ENCODE data around the gene MTMR1. TPM values are rescaled to one million over a fixed set of nuclear protein-coding genes. Genes with fewer than 3 reads are reported as not detected.

The MTMR1 gene
- total RNA-seq, 1 experiment from 2014 or later = 36.1 TPM

DNA sequence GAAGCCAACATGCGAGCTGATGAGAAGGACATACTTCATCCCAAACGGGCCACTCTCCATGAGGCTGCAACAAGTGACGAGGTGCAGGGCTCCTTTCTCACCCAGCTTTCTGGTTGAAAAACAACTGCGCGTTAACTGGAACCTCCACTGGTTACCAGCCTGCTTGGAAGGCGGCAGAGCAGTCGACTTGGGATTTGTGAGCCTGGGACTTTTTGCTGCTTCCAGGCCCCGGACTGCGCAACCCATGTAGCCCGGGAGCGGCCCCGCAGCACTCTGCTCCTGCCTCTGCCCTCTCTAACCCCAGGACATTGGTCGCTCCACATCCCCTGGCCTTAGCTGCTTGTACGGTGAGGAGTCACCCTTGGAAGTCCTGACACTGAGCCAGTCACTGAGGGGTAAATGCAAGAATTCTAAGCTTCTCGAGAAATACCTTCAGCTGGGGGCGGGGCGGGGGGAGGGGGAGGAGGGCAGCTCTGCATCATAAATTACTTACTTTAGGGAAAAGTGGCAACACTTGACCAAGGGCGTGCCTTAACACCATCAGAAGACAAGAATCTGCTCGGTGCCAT lies 72.7 kb downstream of the MTMR1 start:
- Histone ChIP-seq H3K4me1 (ENCODE audit: control insufficient read depth, insufficient read depth, low read length) (no peaks in the 10 kb centered on the region), H3K27me3 (ENCODE audit: control insufficient read depth, insufficient read depth, low read length) (no peaks in the 10 kb centered on the region), H3K9me3 (ENCODE audit: control insufficient read depth, insufficient read depth, low read depth, low read length) (no peaks in the 10 kb centered on the region), H3K27ac (ENCODE audit: low read length) (no peak overlapping the region), H3K4me3 (ENCODE audit: low read depth in 2 of 2, low read length in 2 of 2) (no peak overlapping the region), H3K36me3 (ENCODE audit: control insufficient read depth, insufficient read depth, low read length) (no peaks in the 10 kb centered on the region; the same call in 1 of the 2 replicates)
- in situ Hi-C loops (cut with HindIII; ENCODE audit: low pct_unique_long_range_greater_than_20kb, low sequenced_read_pairs) (no loop called here), intact Hi-C loops (cut with micrococcal nuclease; ENCODE audit: unreplicated experiment) (no loop called here)
- ChIA-PET POLR2A (no interaction called here), CTCF (no interaction called here)
- BruUV-seq (replicated peaks) = no TSS peak
- DNase-seq (ENCODE audit: low read depth, low spot score) (no peak), ATAC-seq (no peak)
- TF ChIP-seq, protein P1, sequence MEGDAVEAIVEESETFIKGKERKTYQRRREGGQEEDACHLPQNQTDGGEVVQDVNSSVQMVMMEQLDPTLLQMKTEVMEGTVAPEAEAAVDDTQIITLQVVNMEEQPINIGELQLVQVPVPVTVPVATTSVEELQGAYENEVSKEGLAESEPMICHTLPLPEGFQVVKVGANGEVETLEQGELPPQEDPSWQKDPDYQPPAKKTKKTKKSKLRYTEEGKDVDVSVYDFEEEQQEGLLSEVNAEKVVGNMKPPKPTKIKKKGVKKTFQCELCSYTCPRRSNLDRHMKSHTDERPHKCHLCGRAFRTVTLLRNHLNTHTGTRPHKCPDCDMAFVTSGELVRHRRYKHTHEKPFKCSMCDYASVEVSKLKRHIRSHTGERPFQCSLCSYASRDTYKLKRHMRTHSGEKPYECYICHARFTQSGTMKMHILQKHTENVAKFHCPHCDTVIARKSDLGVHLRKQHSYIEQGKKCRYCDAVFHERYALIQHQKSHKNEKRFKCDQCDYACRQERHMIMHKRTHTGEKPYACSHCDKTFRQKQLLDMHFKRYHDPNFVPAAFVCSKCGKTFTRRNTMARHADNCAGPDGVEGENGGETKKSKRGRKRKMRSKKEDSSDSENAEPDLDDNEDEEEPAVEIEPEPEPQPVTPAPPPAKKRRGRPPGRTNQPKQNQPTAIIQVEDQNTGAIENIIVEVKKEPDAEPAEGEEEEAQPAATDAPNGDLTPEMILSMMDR (IDR thresholded peaks at IDR 0.05) = no peak
- TF ChIP-seq TCF7L2 (IDR thresholded peaks at IDR 0.05; ENCODE audit: low read depth, low read length) (no peak), POLR2AphosphoS5 (IDR thresholded peaks at IDR 0.05; ENCODE audit: low read depth, low read length) (no peak), SIN3A (IDR thresholded peaks at IDR 0.05; ENCODE audit: borderline replicate concordance, insufficient read depth, low read depth, low read length) (no peak)
- TF ChIP-seq, protein P2, sequence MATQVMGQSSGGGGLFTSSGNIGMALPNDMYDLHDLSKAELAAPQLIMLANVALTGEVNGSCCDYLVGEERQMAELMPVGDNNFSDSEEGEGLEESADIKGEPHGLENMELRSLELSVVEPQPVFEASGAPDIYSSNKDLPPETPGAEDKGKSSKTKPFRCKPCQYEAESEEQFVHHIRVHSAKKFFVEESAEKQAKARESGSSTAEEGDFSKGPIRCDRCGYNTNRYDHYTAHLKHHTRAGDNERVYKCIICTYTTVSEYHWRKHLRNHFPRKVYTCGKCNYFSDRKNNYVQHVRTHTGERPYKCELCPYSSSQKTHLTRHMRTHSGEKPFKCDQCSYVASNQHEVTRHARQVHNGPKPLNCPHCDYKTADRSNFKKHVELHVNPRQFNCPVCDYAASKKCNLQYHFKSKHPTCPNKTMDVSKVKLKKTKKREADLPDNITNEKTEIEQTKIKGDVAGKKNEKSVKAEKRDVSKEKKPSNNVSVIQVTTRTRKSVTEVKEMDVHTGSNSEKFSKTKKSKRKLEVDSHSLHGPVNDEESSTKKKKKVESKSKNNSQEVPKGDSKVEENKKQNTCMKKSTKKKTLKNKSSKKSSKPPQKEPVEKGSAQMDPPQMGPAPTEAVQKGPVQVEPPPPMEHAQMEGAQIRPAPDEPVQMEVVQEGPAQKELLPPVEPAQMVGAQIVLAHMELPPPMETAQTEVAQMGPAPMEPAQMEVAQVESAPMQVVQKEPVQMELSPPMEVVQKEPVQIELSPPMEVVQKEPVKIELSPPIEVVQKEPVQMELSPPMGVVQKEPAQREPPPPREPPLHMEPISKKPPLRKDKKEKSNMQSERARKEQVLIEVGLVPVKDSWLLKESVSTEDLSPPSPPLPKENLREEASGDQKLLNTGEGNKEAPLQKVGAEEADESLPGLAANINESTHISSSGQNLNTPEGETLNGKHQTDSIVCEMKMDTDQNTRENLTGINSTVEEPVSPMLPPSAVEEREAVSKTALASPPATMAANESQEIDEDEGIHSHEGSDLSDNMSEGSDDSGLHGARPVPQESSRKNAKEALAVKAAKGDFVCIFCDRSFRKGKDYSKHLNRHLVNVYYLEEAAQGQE (IDR thresholded peaks at IDR 0.05; ENCODE audit: insufficient read depth in 1 of 2, low read depth in 2 of 2, low read length in 1 of 2) = no peak

DNA sequence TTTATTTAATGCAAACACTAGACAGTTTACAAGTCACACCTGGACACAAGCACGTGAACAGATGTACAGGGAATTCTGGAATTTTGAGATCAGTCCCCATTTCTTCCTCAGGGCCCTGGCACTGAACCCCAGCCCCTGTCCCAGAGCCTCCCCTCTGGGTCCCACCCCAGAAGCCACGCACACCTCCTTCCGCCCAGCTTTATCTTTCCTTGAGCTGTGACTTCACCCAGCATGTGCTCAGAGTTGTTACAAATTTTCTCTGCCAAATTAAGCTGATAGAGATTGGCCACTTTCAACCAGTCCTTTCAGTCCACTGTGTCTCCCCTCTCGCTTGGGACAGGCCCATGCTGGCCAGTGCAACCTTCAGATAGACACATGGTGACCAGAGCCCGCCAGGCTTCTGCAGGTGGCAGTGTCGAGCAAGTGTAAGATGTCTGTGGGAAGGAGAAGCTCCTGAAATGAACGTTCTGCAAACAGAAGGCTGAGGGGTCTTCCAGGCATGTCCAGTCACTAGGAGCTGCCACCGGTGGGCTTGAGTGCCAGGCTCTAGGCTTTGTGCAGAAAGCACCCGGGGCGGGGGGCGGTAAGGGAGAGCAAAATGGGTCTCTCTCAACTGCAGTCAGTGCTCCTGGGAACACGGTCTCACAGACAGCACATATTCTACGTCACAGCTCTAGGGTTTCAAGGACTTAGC lies 73.3 kb downstream of the MTMR1 start:
- H3K4me3 ChIP-seq (ENCODE audit: low read depth in 2 of 2, low read length in 2 of 2) = no peak overlapping the region
- POLR2A ChIA-PET = no interaction called here
- no peaks in the 10 kb centered on the region; the same call in 1 of the 2 replicates for H3K36me3 ChIP-seq (ENCODE audit: control insufficient read depth, insufficient read depth, low read length)
- DNase-seq (ENCODE audit: low read depth, low spot score) = no peak
- no peaks in the 10 kb centered on the region for H3K9me3 ChIP-seq (ENCODE audit: control insufficient read depth, insufficient read depth, low read depth, low read length)
- no peak overlapping the region for H3K27ac ChIP-seq (ENCODE audit: low read length)
- CTCF ChIA-PET = no interaction called here
- no TSS peak for BruUV-seq (replicated peaks)
- in situ Hi-C loops (cut with HindIII; ENCODE audit: low pct_unique_long_range_greater_than_20kb, low sequenced_read_pairs) (no loop called here), intact Hi-C loops (cut with micrococcal nuclease; ENCODE audit: unreplicated experiment) (no loop called here)
- H3K27me3 ChIP-seq (ENCODE audit: control insufficient read depth, insufficient read depth, low read length) = no peaks in the 10 kb centered on the region
- TF ChIP-seq, protein P2 (IDR thresholded peaks at IDR 0.05; ENCODE audit: insufficient read depth in 1 of 2, low read depth in 2 of 2, low read length in 1 of 2) = no peak
- TF ChIP-seq SIN3A (IDR thresholded peaks at IDR 0.05; ENCODE audit: borderline replicate concordance, insufficient read depth, low read depth, low read length) (no peak), POLR2AphosphoS5 (IDR thresholded peaks at IDR 0.05; ENCODE audit: low read depth, low read length) (no peak), TCF7L2 (IDR thresholded peaks at IDR 0.05; ENCODE audit: low read depth, low read length) (no peak)
- TF ChIP-seq, protein P1 (IDR thresholded peaks at IDR 0.05) = no peak
- no peaks in the 10 kb centered on the region for H3K4me1 ChIP-seq (ENCODE audit: control insufficient read depth, insufficient read depth, low read length)
- peak; percentile 56; the same call in 1 of the 2 replicates for ATAC-seq
